ENCODE results near the gene LGALS9.
"Not testable (repeated sequence)": the region's sequence is repeated elsewhere in the genome, so short reads cannot be mapped to it uniquely, and the experiment has no call there.

LGALS9 gene

DNA sequence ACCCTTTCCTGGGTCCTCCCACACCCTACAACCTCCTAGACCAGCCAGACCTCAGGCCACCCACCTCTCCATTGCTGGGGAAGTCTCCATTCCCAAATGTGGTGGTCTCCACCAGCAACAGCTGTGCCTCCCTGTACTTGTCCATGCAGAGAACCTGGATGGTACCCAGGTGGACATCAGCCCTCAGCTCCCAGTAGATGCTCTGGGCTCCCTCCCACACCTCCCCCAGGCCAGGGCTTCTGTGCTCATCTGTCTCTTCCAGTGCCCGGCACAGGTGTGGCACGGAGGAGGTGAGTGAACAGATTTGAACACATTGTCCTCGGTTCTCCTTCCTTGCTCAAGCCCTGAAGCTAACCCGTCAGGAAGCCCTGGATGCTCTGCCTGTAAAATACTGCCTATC is 34.6 kb downstream of the LGALS9 start:
- in situ Hi-C loops (cut with HindIII; ENCODE audit: low pct_ligation_motif_present, low pct_unique_long_range_greater_than_20kb, low sequenced_read_pairs) = no loop called here
- no peak for DNase-seq

DNA sequence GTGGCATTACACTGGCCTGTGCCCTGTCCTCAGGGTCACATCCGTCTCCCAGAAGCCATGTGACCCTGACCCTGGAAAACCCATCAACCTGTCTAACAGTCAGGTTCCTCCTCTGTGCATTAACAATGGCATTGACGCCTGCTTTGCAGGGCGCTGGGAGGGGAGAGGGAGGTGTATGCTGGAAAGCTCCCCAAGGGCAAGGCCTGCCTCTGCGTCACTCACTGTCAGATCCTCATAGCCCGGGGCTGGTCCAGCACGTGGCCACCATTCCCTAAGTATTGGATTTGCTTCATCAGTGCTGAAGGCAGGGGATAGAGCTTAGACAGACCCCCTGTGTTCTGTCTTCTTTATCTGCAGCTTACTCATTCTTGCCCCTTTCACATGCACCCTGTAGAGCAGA is 35.3 kb downstream of the LGALS9 start:
- DNase-seq; in situ Hi-C loops (cut with HindIII; ENCODE audit: low pct_ligation_motif_present, low pct_unique_long_range_greater_than_20kb, low sequenced_read_pairs): not testable (repeated sequence)

DNA sequence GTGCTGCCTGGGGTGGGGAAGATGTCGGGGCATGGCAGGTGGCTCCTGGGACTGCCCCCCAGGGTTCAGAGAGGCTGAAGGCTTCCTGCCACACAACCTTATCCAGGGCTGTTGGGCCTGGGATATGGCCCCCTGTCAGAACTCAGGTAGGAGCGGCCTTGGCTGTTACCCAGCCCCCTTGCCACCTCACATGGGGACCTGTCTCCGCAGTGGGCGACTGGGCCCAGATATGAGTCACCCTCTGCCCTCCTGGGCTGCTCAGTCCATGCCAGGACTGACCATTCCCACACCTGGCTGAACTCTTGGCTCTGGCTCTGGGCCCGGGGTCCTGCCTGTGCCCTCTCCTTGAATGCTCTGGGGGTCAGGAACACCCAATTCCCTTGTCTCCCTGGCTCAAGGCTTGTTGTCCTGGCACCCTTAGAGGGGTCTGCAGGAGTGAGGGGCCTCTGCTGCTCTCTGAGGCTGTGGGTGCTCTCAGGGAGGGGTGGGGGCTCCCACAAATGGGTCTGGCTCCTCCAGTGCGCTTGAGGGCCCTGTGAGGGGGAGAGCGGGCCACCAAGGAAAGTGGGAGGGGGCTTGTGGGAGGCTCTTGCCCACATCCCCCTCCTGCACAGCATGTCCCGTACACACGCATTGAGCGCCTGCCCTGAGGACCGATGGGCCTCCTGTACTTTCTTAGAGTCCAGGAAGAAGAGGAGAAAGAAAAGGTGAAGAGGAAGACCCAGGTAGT is 36.0 kb downstream of the LGALS9 start:
- DNase-seq = no peak
- in situ Hi-C loops (cut with HindIII; ENCODE audit: low pct_ligation_motif_present, low pct_unique_long_range_greater_than_20kb, low sequenced_read_pairs) = no loop called here

DNA sequence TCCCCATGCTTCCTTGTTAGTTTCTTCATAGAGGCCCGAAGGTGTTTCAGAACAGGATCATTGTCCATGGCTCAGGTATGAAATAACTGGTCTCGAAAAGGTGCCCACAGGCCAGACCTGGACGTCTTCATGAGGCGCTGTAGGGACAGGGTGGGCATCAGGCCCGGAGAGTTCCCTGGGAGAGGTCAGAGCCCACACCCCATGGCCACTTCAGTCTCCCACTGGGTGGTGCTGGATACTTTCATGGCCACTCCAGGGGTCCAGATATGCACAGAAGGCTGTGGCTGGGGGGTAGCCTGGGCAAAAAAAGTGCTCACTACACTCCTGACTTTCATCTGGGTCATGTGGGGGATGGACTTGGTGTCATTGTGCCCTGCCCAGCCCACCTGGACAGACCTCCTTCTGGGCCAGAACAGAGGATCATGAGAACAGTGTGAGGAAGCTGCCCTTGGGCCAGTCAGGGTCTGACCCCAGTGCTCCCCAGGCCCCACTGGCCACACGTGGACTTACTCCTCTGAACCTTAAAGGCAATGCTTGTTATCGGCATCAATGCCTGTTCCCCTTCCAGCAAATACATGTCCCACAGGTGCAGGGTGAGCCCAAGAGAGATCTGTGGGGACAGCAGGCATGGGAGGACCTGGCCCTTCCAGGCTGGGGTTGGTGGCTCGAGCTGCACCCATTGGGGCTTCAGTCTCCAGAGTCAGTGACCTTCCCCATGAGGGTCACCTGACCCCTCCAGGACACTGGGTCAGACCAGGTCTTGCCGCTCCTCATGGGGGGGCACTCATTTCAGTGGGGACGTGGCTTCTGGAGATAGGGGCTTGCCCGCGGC is 36.9 kb downstream of the LGALS9 start:
- in situ Hi-C loops (cut with HindIII; ENCODE audit: low pct_ligation_motif_present, low pct_unique_long_range_greater_than_20kb, low sequenced_read_pairs) = no loop called here
- DNase-seq = no peak

DNA sequence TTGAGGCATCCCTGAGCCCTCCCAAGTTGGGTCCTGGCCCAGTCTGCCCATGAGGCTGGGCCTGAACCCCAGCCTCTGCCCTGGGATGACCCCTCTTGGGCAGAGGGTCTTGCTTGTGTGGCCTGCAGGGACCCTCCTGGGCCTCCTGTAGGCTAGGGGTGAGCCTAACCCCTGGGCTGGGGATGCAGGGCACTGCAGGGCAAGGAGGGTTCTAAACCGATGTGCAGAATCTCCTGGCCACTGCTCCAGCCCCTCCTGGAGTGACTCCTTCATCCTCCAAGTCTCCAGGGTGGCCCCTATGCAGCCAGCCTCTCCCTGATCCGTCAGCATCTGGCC is 37.5 kb downstream of the LGALS9 start:
- in situ Hi-C loops (cut with HindIII; ENCODE audit: low pct_ligation_motif_present, low pct_unique_long_range_greater_than_20kb, low sequenced_read_pairs) = no loop called here

DNA sequence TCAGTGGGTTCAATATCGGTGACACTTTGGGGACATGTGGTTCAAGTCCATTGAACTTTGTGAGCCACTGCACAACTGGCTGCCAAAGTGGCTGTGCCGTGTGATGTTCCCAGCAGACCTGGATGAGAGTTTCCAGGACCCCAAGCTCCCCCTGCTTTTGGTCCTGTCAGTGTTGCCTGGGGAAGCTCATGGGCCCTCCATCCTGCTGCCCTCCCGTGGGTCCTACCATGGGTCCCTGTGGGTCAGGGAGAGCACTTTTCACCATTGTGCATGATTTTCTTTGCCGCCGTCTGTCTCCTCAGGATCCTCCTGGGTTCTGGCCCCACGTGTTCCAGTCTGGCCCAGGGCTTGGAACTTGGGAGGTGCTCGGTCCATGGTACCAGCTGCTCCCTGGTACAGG is 38.1 kb downstream of the LGALS9 start:
- no peak for DNase-seq
- in situ Hi-C loops (cut with HindIII; ENCODE audit: low pct_ligation_motif_present, low pct_unique_long_range_greater_than_20kb, low sequenced_read_pairs) = no loop called here

More for the DNA sequence above, 37.5 kb downstream of the LGALS9 start:
- DNase-seq = no peak

DNA sequence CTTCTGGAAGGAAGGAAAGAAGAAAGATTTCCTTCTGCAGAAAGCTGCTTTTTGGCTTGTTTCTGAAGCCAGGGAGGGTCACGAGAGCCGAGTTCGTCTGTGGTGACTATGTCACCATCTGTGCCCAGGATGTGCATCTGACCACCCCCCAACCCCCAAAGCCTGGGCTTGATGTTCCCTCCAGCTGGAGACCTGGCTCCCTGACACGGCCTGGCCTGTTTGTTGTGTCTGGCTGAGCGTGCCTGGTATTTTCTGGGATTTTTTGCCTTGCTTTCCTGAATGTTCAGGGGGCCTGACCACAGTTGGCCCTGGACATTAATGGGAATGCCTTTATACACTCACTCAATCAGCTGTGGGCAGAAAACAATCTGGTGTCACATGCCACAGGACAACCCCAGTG is 38.9 kb downstream of the LGALS9 start:
- in situ Hi-C loops (cut with HindIII; ENCODE audit: low pct_ligation_motif_present, low pct_unique_long_range_greater_than_20kb, low sequenced_read_pairs) = no loop called here
- DNase-seq = no peak

DNA sequence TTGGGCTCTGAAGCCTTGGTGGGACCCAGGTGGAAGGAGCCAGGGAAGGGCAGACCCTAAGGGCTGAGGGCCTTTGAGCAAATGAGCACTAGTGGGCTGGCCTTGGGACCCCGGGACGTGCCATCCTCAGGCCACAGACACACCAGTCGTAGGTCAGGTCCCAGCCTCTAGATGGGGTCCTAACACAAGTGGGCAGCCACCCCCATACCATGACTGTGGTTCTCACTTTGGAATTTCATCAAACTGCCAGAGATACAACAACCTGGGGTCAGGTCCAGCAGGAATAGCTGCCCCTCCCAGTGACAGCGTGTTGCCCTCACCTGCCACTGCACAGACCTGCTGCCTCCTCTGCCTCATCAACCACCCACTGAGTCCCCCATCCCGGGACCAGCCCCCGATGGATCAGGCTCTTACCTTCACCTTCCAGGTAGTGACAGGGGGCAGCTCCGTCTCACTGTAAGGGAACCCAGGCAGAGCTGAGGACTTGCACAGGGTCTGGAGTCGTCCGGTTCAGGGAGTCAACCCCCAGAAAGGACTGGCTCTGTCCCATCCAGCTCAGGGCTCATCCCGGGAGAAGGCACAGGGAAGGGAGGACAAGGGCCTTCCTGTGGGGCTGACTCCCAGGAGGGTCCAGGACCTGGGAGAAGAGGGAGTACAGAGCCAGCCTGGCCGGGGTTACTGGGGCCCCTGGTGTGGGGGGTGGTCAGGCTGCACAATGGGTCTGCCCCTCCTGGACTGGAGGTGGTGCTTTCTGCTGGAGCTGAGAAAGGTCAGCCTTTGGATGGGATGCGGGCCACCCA is 40.0 kb downstream of the LGALS9 start:
- no peak for DNase-seq
- in situ Hi-C loops (cut with HindIII; ENCODE audit: low pct_ligation_motif_present, low pct_unique_long_range_greater_than_20kb, low sequenced_read_pairs) = no loop called here

DNA sequence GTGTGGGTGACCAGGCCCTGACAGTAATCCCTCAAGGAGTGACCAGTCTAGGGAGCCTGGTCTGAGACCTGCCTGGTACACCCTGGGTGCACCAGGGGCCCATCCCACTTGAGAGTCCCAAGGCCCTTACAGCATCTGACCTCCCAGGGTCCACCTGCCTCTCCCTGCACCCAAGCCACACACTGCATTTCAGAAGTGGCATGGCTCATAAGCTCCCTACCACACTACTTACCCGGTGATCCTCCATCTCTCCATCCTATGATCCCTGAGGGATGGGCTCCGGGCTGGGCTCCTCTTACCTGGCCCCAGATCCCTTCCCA is 40.6 kb downstream of the LGALS9 start:
- no peak for DNase-seq
- in situ Hi-C loops (cut with HindIII; ENCODE audit: low pct_ligation_motif_present, low pct_unique_long_range_greater_than_20kb, low sequenced_read_pairs) = no loop called here

DNA sequence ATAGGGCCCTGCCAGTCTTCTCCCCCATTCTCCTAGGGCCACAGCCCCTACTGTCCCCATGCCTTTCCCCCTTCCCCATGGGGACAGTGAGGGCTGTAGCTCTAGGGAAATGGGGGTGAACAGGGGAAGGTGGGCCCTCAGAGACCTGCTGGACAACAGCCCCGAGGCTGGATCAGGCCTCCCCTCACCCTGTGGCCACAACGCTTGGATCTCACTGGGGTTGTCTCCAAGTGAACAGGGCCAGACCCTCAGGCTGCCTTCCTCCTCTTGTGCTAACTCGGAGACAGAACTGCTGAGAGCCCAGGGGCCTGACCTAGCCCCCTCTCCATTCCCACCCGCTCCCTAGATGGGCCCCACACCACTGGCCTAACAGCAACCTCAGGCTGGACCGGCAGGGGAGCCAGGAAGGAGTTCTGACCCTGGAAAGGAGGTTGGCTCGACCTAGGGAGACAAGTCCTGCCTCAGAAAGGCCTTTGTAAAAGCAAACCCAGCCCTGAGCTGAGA is 41.0 kb downstream of the LGALS9 start:
- in situ Hi-C loops (cut with HindIII; ENCODE audit: low pct_ligation_motif_present, low pct_unique_long_range_greater_than_20kb, low sequenced_read_pairs); DNase-seq: not testable (repeated sequence)

DNA sequence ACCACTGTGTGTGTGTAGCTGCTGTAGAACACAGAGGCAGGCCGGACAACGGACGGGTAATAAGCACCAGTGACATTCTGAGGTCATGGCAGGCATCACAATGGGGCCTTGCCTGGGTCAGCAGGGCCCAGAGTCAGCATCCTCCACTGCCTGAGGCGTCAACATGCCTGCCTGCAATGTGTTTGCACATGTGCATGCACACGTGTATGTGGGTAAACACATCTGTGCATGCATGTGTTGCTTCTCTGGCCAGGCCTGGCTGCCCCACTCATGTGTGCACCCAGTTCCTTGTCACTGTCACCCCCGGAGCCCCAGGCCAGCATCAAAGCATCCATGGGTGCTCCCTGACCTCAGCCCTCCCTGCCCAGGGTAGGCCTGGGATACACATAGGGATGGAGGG is 43.3 kb downstream of the LGALS9 start:
- DNase-seq = no peak
- in situ Hi-C loops (cut with HindIII; ENCODE audit: low pct_ligation_motif_present, low pct_unique_long_range_greater_than_20kb, low sequenced_read_pairs) = no loop called here

DNA sequence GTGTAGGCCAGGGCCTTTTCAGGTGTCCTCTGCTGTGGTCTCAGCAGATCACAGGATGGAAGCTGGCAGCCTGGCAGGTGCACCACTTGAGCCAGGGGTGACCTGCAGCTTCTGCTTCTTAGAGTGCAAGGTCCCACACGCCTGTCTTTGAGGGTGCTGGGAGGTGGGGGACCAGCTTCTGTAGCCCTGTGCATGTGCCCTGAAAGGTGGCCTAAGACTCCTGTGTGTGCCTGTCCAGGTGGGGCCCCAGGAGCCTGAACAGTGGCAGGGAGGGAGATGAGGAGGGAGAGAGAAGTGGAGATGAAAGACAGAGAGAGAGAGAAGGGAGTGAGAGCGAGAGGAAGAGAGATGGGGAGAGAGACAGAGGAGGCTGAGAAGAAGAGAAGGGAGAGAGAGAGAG is 46.2 kb downstream of the LGALS9 start:
- in situ Hi-C loops (cut with HindIII; ENCODE audit: low pct_ligation_motif_present, low pct_unique_long_range_greater_than_20kb, low sequenced_read_pairs) = no loop called here
- no peak for DNase-seq

DNA sequence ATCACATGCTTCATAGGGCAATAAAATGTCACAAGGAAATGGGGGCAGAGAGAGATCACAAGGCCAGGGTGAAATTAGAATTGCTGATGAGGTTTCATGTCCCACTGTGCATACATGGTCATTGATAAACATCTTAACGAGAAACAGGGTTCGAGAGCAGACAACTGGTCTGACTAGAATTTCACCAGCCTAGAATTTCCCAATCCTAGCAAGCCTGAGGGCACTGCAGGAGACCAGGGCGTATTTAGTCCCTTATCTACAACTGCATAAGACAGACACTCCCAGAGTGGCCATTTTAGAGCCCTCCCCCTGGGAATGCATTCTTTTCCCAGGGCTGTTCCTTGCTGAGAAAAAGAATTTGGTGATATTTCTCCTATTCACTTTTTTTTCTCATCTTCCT is 55.3 kb downstream of the LGALS9 start:
- in situ Hi-C loops (cut with HindIII; ENCODE audit: low pct_ligation_motif_present, low pct_unique_long_range_greater_than_20kb, low sequenced_read_pairs); DNase-seq: not testable (repeated sequence)

DNA sequence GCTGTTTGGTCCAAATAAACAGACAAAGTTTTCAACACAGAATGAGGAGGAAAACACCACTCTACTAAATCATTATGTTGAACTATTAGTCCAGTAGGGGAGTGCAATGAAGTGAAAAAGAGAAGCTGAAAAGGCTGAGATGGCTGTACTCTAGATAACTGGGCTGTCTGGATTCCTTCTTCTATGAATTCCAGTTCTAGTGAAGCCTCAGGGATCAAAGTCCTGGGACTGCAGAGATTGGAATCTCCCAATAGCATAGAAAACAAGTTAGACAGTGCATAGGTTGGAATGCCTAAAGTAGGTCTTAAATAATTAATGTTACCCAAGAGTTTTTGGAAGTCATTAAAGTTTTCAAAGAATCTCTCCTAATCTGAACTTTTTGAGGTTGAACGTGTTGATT is 59.9 kb downstream of the LGALS9 start:
- DNase-seq = no peak
- in situ Hi-C loops (cut with HindIII; ENCODE audit: low pct_ligation_motif_present, low pct_unique_long_range_greater_than_20kb, low sequenced_read_pairs) = no loop called here

DNA sequence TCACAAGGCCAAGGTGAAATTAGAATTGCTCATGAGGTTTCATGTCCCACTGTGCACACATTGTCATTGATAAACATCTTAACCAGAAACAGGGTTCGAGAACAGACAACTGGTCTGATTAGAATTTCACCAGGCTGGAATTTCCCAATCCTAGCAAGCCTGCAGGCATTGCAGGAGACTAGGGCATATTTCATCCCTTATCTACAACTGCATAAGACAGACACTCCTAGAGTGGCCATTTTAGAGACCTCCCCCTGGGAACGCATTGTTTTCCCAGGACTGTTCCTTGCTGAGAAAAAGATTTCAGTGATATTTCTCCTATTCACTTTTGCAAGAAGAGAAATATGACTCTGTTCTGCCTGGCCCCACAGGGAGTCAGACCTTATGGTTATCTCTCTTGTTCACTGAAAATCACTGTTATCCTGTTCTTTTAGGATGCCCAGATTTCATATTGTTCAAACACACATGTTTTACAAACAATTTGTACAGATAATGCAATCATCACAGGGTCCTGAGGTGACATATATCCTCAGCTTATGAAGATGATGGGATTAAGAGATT is 64.3 kb downstream of the LGALS9 start:
- in situ Hi-C loops (cut with HindIII; ENCODE audit: low pct_ligation_motif_present, low pct_unique_long_range_greater_than_20kb, low sequenced_read_pairs); DNase-seq: not testable (repeated sequence)
